Ovary (tissue), 9 donors: Measurements from ENCODE around the gene KCNG2. TPM values are rescaled to one million over a fixed set of nuclear protein-coding genes. Genes with fewer than 3 reads are reported as not detected.

ENCODE experiments used
- DNase-seq, 5 donors: peaks; one replicate each; pipeline ENCODE4 v3.0.0-alpha.2; 2019 to 2020
- H3K27ac ChIP-seq, 2 donors: fragments of 200-600 bp; one replicate each; pipeline versions ENCODE4 v1.5.1 to v1.8.0; 2019 to 2022
- H3K27me3 ChIP-seq: fragments of 200-600 bp; one replicate; pipeline ENCODE4 v1.8.0; 2022
- H3K36me3 ChIP-seq: fragments of 200-600 bp; sonication (generic); one replicate; pipeline ENCODE4 v1.5.1; 2019
- H3K4me1 ChIP-seq: one replicate; pipeline ENCODE4 v1.8.1; 2013; ENCODE audit warnings: mild to moderate bottlenecking, moderate library complexity; ENCODE audit not compliant: insufficient read depth
- H3K4me3 ChIP-seq: fragments of 200-600 bp; sonication (generic); one replicate; pipeline ENCODE4 v1.5.1; 2017
- H3K9me3 ChIP-seq, 2 donors: fragments of 200-600 bp in 1 of 2; sonication (generic) in 1 of 2; one replicate each; pipeline versions ENCODE4 v1.5.1 to v1.8.1; 2013 to 2019; ENCODE audit warnings: mild to moderate bottlenecking in 1 of 2, moderate library complexity in 1 of 2
- EP300 ChIP-seq: sonication (generic); formaldehyde crosslinking; IDR thresholded peaks from one replicate; pipeline ENCODE4 v1.6.1; 2017; ENCODE audit warnings: antibody characterized with exemption
- POLR2A ChIP-seq: fragments of 450-650 bp; IDR thresholded peaks from one replicate; pipeline ENCODE4 v1.6.1; 2017; ENCODE audit warnings: antibody characterized with exemption, mild to moderate bottlenecking, moderate library complexity
- WGBS, 3 donors: extraction: QIAGEN DNeasy Blood & Tissue Kit in 1 of 3; methylation state at CpG; one replicate each; pipeline versions ENCODE4 v1.1.5 to v1.1.7; 2013 to 2017; 5-methylcytosine and 5-hydroxymethylcytosine counted together
- intact Hi-C, 4 donors: fragments of 100-400 bp; cut with DNase I; formaldehyde crosslinking; loops; one replicate each; pipeline versions ENCODE4 v1.11.0 to v1.15.1; 2022 to 2023
- polyA plus RNA-seq, 2 donors: library from polyadenylated mRNA; stranded (reverse); fragments of 200-250 nt in 1 of 2; fragments of 350-450 nt in 1 of 2; fragmentation: Illumina TruSeq in 1 of 2; extraction: RNeasy Lipid Tissue Mini Kit (QIAGEN cat#74804) in 1 of 2; gene quantifications; one replicate each; pipeline ENCODE4 v1.2.3, GENCODE V29; 2013 to 2014
- total RNA-seq, 7 donors: library from RNA; depleted of rRNA in 2 of 7; stranded (reverse); fragments of >200 nt in 2 of 7; fragmentation: NEBNext Ultra II Directional in 3 of 7; extraction: Animal tissue kit (Norgen Biotek cat#: 25700) in 3 of 7; gene quantifications; one replicate each; pipeline versions ENCODE4 v1.1.0 to v1.2.4, GENCODE V29; 2016 to 2023
- TF ChIP-seq, protein P1 (sequence below), 3 donors: fragments of 450-650 bp in 2 of 3; fragments of 200-600 bp in 1 of 3; IDR thresholded peaks; one replicate each; pipeline versions ENCODE4 v1.5.1 to v1.8.0; 2016 to 2022; ENCODE audit warnings: antibody characterized with exemption in 3 of 3, mild to moderate bottlenecking in 1 of 3
- donor health status: DM: no; HTN: no; CAD: no; lungs with moderate emphysema.
- donor health status: DM: no; HTN: no; CAD: no.
- donor health status: Bipolar disorder and iron deficiency.
- donor health status: DM: yes; HTN: yes; CAD: no.
- donor health status: DM: no; HTN: no; CAD: no.
- donor health status: DM: yes; HTN: yes; CAD: no.

KCNG2 gene
- total and polyA plus RNA-seq, 9 donors = 0.10 to 0.80 (median 0.21) TPM; not detected in 3

DNA sequence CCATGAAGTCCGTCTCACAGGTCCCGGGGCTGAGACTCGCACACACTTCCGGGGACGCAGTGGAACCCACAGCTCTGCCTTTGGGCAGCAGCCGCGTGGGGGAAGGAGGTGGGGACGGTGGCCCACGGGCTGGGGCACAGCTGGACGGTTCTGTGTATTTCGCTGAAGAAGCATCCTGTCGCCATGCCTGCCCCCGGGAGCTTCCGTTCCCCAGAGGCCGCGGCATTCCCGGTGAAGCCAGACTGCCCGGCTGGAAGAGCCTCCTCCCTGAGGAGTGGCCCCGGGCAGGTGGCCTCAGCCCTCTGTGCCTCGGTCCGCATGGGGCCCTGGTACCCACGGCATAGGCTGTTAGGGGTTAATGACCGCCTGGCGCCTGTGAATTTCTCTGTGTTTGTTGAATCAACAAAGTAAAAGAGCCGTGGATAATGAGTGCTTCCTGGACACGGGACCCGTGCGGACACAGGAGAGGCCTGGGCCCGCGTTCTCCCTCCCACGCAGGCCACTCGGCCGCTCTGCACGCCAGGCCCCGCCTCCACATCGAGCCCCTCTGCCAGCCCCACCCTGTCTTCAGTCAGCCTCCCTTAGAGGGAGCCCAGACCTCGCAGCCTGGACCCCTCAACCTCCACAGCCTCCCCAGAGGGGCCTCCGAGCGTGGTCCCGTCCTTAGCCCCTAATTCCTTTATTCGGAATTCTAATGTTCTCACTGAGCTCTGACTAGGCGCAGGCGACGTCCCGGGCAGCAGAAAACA lies 51.0 kb downstream of the KCNG2 start:
- H3K27me3 ChIP-seq = no peaks in the 10 kb centered on the region
- no peak overlapping the region for H3K27ac ChIP-seq
- no peak for DNase-seq
- no peaks in the 10 kb centered on the region for H3K9me3 ChIP-seq
- H3K4me3 ChIP-seq = no peak overlapping the region
- no peaks in the 10 kb centered on the region for H3K36me3 ChIP-seq
- H3K4me1 ChIP-seq = no peaks in the 10 kb centered on the region
- 67 to 74% (median 73%) methylated on average over 45 of the region's 45 CpGs for WGBS, 3 donors
- intact Hi-C loops = no loop called here
- TF ChIP-seq EP300 (no peak), POLR2A (no peak)
- TF ChIP-seq, protein P1, sequence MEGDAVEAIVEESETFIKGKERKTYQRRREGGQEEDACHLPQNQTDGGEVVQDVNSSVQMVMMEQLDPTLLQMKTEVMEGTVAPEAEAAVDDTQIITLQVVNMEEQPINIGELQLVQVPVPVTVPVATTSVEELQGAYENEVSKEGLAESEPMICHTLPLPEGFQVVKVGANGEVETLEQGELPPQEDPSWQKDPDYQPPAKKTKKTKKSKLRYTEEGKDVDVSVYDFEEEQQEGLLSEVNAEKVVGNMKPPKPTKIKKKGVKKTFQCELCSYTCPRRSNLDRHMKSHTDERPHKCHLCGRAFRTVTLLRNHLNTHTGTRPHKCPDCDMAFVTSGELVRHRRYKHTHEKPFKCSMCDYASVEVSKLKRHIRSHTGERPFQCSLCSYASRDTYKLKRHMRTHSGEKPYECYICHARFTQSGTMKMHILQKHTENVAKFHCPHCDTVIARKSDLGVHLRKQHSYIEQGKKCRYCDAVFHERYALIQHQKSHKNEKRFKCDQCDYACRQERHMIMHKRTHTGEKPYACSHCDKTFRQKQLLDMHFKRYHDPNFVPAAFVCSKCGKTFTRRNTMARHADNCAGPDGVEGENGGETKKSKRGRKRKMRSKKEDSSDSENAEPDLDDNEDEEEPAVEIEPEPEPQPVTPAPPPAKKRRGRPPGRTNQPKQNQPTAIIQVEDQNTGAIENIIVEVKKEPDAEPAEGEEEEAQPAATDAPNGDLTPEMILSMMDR (IDR thresholded peaks at IDR 0.05) = no peak

DNA sequence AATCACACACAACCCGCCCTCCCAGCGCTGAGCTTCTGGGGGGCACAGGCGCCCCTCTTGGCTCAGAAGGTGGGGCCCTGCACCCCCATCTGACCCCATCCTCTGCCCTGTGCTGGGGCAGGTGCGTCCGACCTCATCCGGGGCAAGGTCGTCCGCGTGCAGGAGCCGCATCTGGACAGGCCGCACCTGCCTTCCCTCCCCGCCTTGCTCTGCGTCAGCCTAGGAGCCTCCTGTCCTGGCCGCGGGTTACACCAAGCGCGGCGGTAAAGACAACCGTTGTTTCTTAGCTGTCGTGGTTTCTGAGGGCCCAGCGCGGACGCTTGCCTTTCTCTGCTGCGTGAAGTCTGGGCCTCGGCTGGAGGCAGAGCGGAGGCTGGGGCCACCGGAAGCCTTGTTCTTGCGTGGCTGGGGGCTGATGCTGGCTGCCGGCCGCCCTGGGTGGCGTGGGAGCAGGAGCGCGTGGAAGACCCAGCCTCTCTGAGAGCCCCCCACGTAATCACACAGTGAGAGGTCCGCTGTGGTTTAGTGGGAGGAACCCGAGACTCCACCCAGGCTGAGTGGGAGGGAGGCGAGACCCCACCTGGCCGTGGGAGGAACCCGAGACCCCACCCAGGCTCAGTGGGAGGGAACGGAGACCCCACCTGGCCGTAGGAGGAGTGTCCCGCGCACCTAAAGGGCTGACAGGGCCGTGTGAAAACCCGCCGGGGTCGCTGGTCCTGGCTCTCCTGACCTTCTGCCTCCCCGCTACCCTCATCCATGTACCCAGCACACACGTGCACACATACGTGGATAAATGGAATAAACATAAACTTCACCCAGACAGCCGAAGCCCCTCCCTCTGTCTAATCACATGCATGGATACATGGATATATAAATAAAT lies 51.8 kb downstream of the KCNG2 start:
- 90 to 94% (median 90%) methylated on average over 51 of the region's 51 CpGs for WGBS, 3 donors
- Histone ChIP-seq H3K27me3 (no peaks in the 10 kb centered on the region), H3K4me1 (no peaks in the 10 kb centered on the region), H3K4me3 (no peak overlapping the region), H3K9me3 (no peaks in the 10 kb centered on the region), H3K27ac (no peak overlapping the region), H3K36me3 (no peaks in the 10 kb centered on the region)
- TF ChIP-seq, protein P1 (IDR thresholded peaks at IDR 0.05) = no peak
- TF ChIP-seq POLR2A (no peak), EP300 (no peak)
- no peak for DNase-seq
- intact Hi-C loops = loop anchor here in 1 of 4 donors (10.0 kb wide), 1 partner anchor 485 kb away; no protein-coding TSS in a partner anchor

DNA sequence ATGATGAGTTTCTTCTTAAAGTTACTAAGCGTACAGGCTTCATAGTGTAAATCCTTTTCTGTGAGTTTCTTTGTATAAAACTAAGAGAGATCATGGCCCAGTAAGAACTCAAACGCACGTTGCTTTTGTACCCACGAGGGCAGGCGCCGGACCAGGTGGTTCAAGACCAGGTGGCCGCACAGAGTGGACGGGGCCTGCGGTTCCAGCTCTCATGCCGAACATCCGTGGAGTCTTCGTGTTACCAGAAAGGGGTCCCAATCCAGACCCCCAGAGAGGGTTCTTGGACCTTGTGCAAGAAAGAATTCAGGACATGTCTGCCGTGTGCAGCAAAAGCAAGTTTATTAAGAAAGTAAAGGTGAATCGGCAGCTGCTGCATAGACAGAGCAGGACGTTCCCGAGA lies 53.0 kb downstream of the KCNG2 start:
- Histone ChIP-seq H3K36me3 (no peaks in the 10 kb centered on the region), H3K9me3 (no peaks in the 10 kb centered on the region), H3K4me1 (no peaks in the 10 kb centered on the region), H3K27me3 (no peaks in the 10 kb centered on the region), H3K27ac (no peak overlapping the region), H3K4me3 (no peak overlapping the region)
- TF ChIP-seq EP300 (no peak), POLR2A (no peak)
- TF ChIP-seq, protein P1 (IDR thresholded peaks at IDR 0.05) = no peak
- DNase-seq = no peak
- intact Hi-C loops = loop anchor here in 1 of 4 donors (10.0 kb wide), 1 partner anchor 486 kb away; no protein-coding TSS in a partner anchor
- WGBS, 3 donors = 87 to 89% (median 89%) methylated on average over 16 of the region's 16 CpGs

DNA sequence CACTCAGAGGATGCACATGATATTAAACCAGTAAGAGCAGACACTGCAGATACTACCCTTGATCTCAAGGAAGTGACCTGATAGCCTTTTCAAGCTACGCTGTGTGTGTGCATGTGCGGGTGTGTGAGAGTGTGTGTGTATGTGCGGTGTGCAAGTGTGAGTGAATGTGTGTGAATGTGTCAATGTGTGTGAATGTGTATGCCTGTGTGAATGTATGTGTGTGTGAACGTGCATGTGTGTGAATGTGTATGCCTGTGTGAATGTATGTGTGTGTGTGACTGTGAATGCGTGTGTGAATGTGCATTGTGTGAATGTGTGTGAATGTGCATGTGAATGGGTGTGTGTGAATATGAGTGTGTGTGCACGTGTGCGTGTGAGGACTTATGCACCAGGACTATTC lies 53.8 kb downstream of the KCNG2 start:
- H3K4me1 ChIP-seq = no peaks in the 10 kb centered on the region
- intact Hi-C loops = loop anchor here in 1 of 4 donors (10.0 kb wide), 1 partner anchor 487 kb away; no protein-coding TSS in a partner anchor
- H3K27me3 ChIP-seq = no peaks in the 10 kb centered on the region
- H3K9me3 ChIP-seq = no peaks in the 10 kb centered on the region
- H3K4me3 ChIP-seq = no peak overlapping the region
- WGBS, 3 donors = 85 to 91% (median 88%) methylated on average over 7 of the region's 7 CpGs
- TF ChIP-seq POLR2A (no peak), EP300 (no peak)
- TF ChIP-seq, protein P1 (IDR thresholded peaks at IDR 0.05) = no peak
- DNase-seq = no peak
- H3K36me3 ChIP-seq = no peaks in the 10 kb centered on the region
- no peak overlapping the region for H3K27ac ChIP-seq
